ENCODE data around the gene TMTC1.

DNA sequence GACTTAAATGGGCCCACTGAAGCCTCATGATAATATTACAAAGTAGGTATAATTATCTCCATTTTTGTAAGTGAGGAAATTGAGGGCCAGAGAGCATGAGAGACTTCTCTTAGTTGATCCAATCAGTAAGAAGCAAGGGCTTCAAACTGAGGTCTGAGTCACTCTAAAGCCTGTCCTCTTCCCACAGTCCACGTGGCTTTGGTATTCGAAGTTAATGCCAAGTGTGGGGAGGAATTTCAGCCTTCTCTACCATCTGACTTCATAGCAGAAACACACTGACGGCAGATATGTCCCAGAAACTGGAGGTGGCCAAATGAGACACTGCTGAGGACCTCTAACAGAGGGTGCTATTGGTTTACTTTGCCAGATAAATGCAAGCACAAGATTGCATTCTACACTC, 171.8 kb downstream of the TMTC1 start:
- TF ChIP-seq, protein P1, sequence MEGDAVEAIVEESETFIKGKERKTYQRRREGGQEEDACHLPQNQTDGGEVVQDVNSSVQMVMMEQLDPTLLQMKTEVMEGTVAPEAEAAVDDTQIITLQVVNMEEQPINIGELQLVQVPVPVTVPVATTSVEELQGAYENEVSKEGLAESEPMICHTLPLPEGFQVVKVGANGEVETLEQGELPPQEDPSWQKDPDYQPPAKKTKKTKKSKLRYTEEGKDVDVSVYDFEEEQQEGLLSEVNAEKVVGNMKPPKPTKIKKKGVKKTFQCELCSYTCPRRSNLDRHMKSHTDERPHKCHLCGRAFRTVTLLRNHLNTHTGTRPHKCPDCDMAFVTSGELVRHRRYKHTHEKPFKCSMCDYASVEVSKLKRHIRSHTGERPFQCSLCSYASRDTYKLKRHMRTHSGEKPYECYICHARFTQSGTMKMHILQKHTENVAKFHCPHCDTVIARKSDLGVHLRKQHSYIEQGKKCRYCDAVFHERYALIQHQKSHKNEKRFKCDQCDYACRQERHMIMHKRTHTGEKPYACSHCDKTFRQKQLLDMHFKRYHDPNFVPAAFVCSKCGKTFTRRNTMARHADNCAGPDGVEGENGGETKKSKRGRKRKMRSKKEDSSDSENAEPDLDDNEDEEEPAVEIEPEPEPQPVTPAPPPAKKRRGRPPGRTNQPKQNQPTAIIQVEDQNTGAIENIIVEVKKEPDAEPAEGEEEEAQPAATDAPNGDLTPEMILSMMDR (conservative IDR thresholded peaks at IDR 0.05; ENCODE audit: low read depth, low read length), result no peak
- no peak for TF ChIP-seq EZH2 (IDR thresholded peaks at IDR 0.05; ENCODE audit: borderline replicate concordance, low read depth, low read length, poor library complexity, severe bottlenecking)
